CD4-positive, alpha-beta T cell treated with Interleukin-1 beta for 1 hour (primary cell): Measurements from ENCODE around the gene PIMREG.
"Not testable (repeated sequence)": the region's sequence is repeated elsewhere in the genome, so short reads cannot be mapped to it uniquely, and the experiment has no call there.

Experiments used
- DNase-seq, 2 donors: peaks; one replicate each; pipeline ENCODE4 v3.0.0-alpha.2; 2020 to 2022

Gene PIMREG

GRCh38 chr17:6480303-6480675, 36.0 kb downstream of the PIMREG start:
- no peak for DNase-seq

GRCh38 chr17:6482105-6482455, 37.8 kb downstream of the PIMREG start:
- DNase-seq = no peak

GRCh38 chr17:6482796-6483195, 38.5 kb downstream of the PIMREG start:
- DNase-seq = not testable (repeated sequence)

GRCh38 chr17:6483507-6483906, 39.3 kb downstream of the PIMREG start:
- DNase-seq = no peak

- DNase-seq = no peak
Measured at GRCh38 chr17:6485646-6486412, 41.6 kb downstream of the PIMREG start.

- no peak for DNase-seq
Measured at GRCh38 chr17:6487251-6488007, 43.2 kb downstream of the PIMREG start.

- DNase-seq = no peak
Measured at GRCh38 chr17:6488008-6488539, 43.8 kb downstream of the PIMREG start.

- no peak for DNase-seq
Measured at GRCh38 chr17:6489016-6489550, 44.8 kb downstream of the PIMREG start.

GRCh38 chr17:6491071-6491700, 46.9 kb downstream of the PIMREG start:
- no peak for DNase-seq

GRCh38 chr17:6492892-6493674, 48.8 kb downstream of the PIMREG start:
- DNase-seq = no peak

GRCh38 chr17:6494239-6494941, 50.1 kb downstream of the PIMREG start:
- DNase-seq = no peak

GRCh38 chr17:6495450-6496115, 51.3 kb downstream of the PIMREG start:
- no peak for DNase-seq

GRCh38 chr17:6496116-6496481, 51.8 kb downstream of the PIMREG start:
- no peak for DNase-seq

- DNase-seq = no peak
Measured at GRCh38 chr17:6496640-6497441, 52.6 kb downstream of the PIMREG start.

- DNase-seq = no peak
Measured at GRCh38 chr17:6497496-6498221, 53.4 kb downstream of the PIMREG start.

GRCh38 chr17:6498356-6498755, 54.1 kb downstream of the PIMREG start:
- DNase-seq = no peak

- no peak for DNase-seq
Measured at GRCh38 chr17:6498901-6499540, 54.8 kb downstream of the PIMREG start.
